HCT116 (cell line): Measurements from ENCODE around the gene CES5A.

ENCODE experiments used
- SP1 ChIP-seq: IDR thresholded peaks from 2 replicates; pipeline ENCODE4 v1.6.1; 2012; ENCODE audit warnings: low read depth
- ZNF274 ChIP-seq: fragments of 200-500 bp; sonication (Bioruptor generic); IDR thresholded peaks from 2 replicates; pipeline ENCODE4 v1.6.1; 2014; ENCODE audit warnings: mild to moderate bottlenecking, low read depth, low read length, inconsistent platforms

GRCh38 chr16:55834049-55834448, 41.1 kb downstream of the CES5A start:
- TF ChIP-seq SP1, result no peak
- TF ChIP-seq ZNF274, result no peak
